Measurements from ENCODE around the gene F3.

F3 gene

DNA sequence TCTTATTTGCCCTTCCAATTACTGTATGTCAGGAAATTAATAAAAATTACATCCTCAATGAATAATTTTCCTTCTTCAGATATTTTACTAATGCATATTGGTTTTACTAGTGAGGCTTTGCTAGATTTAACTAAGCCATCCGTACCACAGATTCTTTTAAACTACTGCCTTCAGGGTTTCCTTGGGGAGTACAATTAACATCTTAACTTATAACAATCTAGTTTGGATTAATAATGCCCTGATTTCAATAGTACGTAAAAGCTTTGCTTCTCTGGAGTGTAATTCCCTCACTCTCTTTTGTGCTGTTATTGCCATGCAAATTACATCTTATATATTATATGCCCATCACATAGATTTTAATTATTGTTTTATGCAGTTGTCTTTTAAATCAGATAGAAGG, 24.3 kb upstream of the F3 start:
- H3K4me3 ChIP-seq (ENCODE audit: low read depth in 1 of 2, low read length in 1 of 2), result no peak overlapping the region
- TF ChIP-seq, protein P1, sequence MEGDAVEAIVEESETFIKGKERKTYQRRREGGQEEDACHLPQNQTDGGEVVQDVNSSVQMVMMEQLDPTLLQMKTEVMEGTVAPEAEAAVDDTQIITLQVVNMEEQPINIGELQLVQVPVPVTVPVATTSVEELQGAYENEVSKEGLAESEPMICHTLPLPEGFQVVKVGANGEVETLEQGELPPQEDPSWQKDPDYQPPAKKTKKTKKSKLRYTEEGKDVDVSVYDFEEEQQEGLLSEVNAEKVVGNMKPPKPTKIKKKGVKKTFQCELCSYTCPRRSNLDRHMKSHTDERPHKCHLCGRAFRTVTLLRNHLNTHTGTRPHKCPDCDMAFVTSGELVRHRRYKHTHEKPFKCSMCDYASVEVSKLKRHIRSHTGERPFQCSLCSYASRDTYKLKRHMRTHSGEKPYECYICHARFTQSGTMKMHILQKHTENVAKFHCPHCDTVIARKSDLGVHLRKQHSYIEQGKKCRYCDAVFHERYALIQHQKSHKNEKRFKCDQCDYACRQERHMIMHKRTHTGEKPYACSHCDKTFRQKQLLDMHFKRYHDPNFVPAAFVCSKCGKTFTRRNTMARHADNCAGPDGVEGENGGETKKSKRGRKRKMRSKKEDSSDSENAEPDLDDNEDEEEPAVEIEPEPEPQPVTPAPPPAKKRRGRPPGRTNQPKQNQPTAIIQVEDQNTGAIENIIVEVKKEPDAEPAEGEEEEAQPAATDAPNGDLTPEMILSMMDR (IDR thresholded peaks at IDR 0.05), result no peak
- no peaks in the 10 kb centered on the region for H3K36me3 ChIP-seq
- no peak overlapping the region for H3K27ac ChIP-seq
- H3K9me3 ChIP-seq, result peaks cover 4% of the 10 kb centered on the region
- H3K27me3 ChIP-seq, result no peaks in the 10 kb centered on the region
- H3K4me1 ChIP-seq (ENCODE audit: control insufficient read depth in 1 of 2, insufficient read depth in 1 of 2, low read depth in 1 of 2, low read length in 1 of 2), result no peaks in the 10 kb centered on the region

DNA sequence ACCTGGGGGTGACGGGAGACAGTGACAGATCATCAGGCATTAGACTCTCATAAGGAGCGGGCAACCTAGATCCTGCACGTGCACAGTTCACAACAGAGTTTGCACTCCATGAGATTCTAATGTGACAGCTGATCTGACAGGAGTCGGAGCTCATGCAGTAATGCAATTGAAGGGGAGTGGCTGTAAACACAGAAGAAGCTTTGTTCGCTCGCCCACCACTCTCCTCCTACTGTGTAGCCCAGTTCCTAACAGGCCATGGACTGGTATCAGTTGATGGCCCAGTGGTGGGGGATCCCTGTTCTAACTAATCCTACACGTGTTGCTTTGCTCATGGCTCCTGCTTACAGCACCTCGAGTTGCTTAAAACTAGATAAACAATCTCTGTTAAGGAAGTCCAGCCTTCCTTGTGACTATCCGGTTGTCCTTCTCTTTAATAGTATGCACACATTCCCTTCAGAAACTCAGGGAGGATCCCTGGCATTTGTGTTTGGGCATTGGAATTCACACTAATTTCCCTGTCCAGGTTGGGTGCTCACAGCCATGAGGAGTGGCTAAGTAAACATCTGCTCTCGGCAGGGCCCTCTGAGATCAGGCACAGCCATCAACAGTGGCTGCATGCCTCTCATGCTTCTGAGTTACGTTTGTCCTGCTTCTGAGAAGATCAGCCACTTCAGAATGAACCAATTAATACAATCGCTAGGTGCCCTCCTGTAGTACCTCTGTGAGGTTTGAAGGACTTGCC, 21.1 kb upstream of the F3 start:
- no peak overlapping the region for H3K4me3 ChIP-seq (ENCODE audit: low read depth in 1 of 2, low read length in 1 of 2)
- H3K36me3 ChIP-seq, result no peaks in the 10 kb centered on the region
- H3K4me1 ChIP-seq (ENCODE audit: control insufficient read depth in 1 of 2, insufficient read depth in 1 of 2, low read depth in 1 of 2, low read length in 1 of 2), result no peaks in the 10 kb centered on the region
- TF ChIP-seq, protein P1 (IDR thresholded peaks at IDR 0.05), result no peak
- H3K27me3 ChIP-seq, result no peaks in the 10 kb centered on the region
- no peak overlapping the region for H3K27ac ChIP-seq
- no peaks in the 10 kb centered on the region for H3K9me3 ChIP-seq

DNA sequence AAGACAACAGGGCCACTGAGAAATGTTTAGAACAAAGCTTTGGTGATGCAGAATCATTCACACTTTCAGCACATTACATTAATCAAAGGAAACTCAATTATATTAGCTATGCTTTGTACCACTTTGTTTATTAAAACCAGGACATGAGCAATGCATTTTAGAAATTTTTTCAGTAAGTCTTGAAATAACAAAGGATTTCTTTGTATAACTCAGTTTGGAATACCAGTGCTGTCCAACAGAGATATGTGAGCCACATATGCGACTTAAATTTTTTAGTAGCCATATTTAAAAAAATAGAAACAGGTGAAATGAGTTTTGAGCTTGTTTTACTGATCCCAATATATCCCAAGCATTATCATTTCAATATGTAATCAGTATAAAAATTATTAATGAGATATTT, 18.8 kb upstream of the F3 start:
- Histone ChIP-seq H3K36me3 (no peaks in the 10 kb centered on the region), H3K27me3 (no peaks in the 10 kb centered on the region), H3K4me1 (ENCODE audit: control insufficient read depth in 1 of 2, insufficient read depth in 1 of 2, low read depth in 1 of 2, low read length in 1 of 2) (no peaks in the 10 kb centered on the region), H3K9me3 (no peaks in the 10 kb centered on the region), H3K4me3 (ENCODE audit: low read depth in 1 of 2, low read length in 1 of 2) (no peak overlapping the region), H3K27ac (no peak overlapping the region)
- TF ChIP-seq, protein P1 (IDR thresholded peaks at IDR 0.05), result no peak

DNA sequence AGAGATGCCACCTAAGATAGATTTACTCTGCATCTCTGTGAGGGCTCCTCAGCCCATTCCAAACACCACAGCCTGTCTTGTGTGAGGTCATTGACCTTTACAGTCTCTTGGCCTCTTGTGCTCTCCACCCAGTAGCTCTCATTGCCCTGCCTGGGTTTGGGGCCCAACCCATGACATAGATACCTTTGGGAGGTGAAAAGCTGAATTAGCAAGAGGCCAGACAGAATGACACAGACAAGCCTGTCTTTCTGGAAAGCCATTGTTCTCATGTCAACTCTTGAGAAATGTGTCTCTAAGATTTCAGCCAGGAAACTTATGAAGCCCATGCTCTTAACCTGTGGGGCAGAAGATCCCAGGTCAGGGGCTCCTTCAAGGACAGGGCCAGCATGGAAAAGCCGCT, 18.4 kb upstream of the F3 start:
- H3K4me1 ChIP-seq (ENCODE audit: control insufficient read depth in 1 of 2, insufficient read depth in 1 of 2, low read depth in 1 of 2, low read length in 1 of 2), result no peaks in the 10 kb centered on the region
- TF ChIP-seq, protein P1 (IDR thresholded peaks at IDR 0.05), result no peak
- H3K27ac ChIP-seq, result no peak overlapping the region
- H3K9me3 ChIP-seq, result no peaks in the 10 kb centered on the region
- no peaks in the 10 kb centered on the region for H3K36me3 ChIP-seq
- no peaks in the 10 kb centered on the region for H3K27me3 ChIP-seq
- no peak overlapping the region for H3K4me3 ChIP-seq (ENCODE audit: low read depth in 1 of 2, low read length in 1 of 2)

DNA sequence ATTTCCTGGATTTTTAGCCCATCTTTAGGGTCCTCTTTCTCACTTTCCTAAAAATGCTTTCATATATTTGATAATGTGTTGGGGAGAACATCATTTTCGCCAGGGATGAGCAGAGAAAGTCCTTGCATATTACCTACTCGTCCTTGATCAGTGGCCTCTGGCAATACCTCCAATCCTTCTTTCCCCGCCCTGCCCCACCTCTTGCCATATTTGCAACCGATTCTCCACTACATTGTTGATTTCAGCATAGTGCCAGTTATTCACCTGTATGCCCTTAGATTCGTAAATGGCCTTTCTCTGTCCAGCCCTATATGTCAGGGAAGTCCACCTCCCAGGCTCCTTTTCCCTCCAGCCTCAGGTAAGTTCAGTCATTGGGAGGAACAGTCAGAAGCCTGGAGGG, 13.5 kb upstream of the F3 start:
- Histone ChIP-seq H3K9me3 (no peaks in the 10 kb centered on the region), H3K27ac (no peak overlapping the region), H3K4me3 (ENCODE audit: low read depth in 1 of 2, low read length in 1 of 2) (no peak overlapping the region), H3K4me1 (ENCODE audit: control insufficient read depth in 1 of 2, insufficient read depth in 1 of 2, low read depth in 1 of 2, low read length in 1 of 2) (no peaks in the 10 kb centered on the region), H3K27me3 (no peaks in the 10 kb centered on the region), H3K36me3 (no peaks in the 10 kb centered on the region)
- TF ChIP-seq, protein P1 (IDR thresholded peaks at IDR 0.05), result no peak

Measured in neutrophil (primary cell).